H9 (cell line): Measurements from ENCODE around the gene CPD. TPM values are rescaled to one million over a fixed set of nuclear protein-coding genes. Genes with fewer than 3 reads are reported as not detected.

Experiments
- DNase-seq: peaks from one replicate; pipeline ENCODE4 v3.0.0-alpha.2; 2017
- H2AFZ ChIP-seq: one replicate; pipeline ENCODE4 v1.6.1; 2013; ENCODE audit warnings: mild to moderate bottlenecking, low read length, control low read depth, moderate library complexity
- H2AK5ac ChIP-seq: 2 replicates; pipeline ENCODE4 v1.6.1; 2013; ENCODE audit warnings: low read length, control low read depth, mixed read lengths; ENCODE audit not compliant: insufficient read length
- H2BK120ac ChIP-seq: one replicate; pipeline ENCODE4 v1.6.1; 2013; ENCODE audit warnings: low read depth, mild to moderate bottlenecking, low read length, control low read depth, inconsistent platforms; ENCODE audit not compliant: poor library complexity, severe bottlenecking
- H2BK12ac ChIP-seq: 2 replicates; pipeline ENCODE4 v1.6.1; 2013; ENCODE audit warnings: low read length, control low read depth, mixed read lengths, low read depth; ENCODE audit not compliant: insufficient read length
- H2BK15ac ChIP-seq: 2 replicates; pipeline ENCODE4 v1.6.1; 2013; ENCODE audit warnings: low read depth, low read length, control low read depth
- H2BK20ac ChIP-seq: one replicate; pipeline ENCODE4 v1.6.1; 2013; ENCODE audit warnings: low read depth, mild to moderate bottlenecking, low read length, control low read depth, inconsistent platforms; ENCODE audit not compliant: poor library complexity, severe bottlenecking
- H2BK5ac ChIP-seq: 2 replicates; pipeline ENCODE4 v1.6.1; 2013; ENCODE audit warnings: low read length, control low read depth, mixed read lengths; ENCODE audit not compliant: insufficient read length
- H3K14ac ChIP-seq: 2 replicates; pipeline ENCODE4 v1.6.1; 2013; ENCODE audit warnings: low read length, control low read depth; ENCODE audit not compliant: insufficient read depth
- H3K18ac ChIP-seq: 2 replicates; pipeline ENCODE4 v1.6.1; 2013; ENCODE audit warnings: low read depth, mild to moderate bottlenecking, mixed read lengths, low read length, control low read depth; ENCODE audit not compliant: insufficient read length
- H3K23ac ChIP-seq: 2 replicates; pipeline ENCODE4 v1.6.1; 2013; ENCODE audit warnings: low read length, control low read depth, mixed read lengths, low read depth; ENCODE audit not compliant: insufficient read length
- H3K23me2 ChIP-seq: 2 replicates; pipeline ENCODE4 v1.6.1; 2013; ENCODE audit warnings: low read depth, mild to moderate bottlenecking, mixed read lengths, low read length, control low read depth; ENCODE audit not compliant: insufficient read length, poor library complexity, severe bottlenecking
- H3K27ac ChIP-seq: 2 replicates; pipeline ENCODE4 v1.5.1; 2013; ENCODE audit warnings: low read length, control low read depth, mixed read lengths, low read depth; ENCODE audit not compliant: insufficient read length
- H3K27me3 ChIP-seq: 2 replicates; pipeline ENCODE4 v1.6.1; 2013; ENCODE audit warnings: low read length, control low read depth, inconsistent platforms; ENCODE audit not compliant: insufficient read depth
- H3K4ac ChIP-seq: 2 replicates; pipeline ENCODE4 v1.6.1; 2013; ENCODE audit warnings: low read depth, mild to moderate bottlenecking, control low read depth, inconsistent platforms, low read length, moderate library complexity
- H3K4me1 ChIP-seq: 2 replicates; pipeline ENCODE4 v1.6.1; 2013; ENCODE audit warnings: low read length, control low read depth, inconsistent platforms; ENCODE audit not compliant: insufficient read depth
- H3K4me2 ChIP-seq: 2 replicates; pipeline ENCODE4 v1.6.1; 2013; ENCODE audit warnings: low read length, control low read depth, mixed read lengths; ENCODE audit not compliant: insufficient read length, insufficient read depth
- H3K56ac ChIP-seq: 2 replicates; pipeline ENCODE4 v1.6.1; 2013; ENCODE audit warnings: low read depth, mild to moderate bottlenecking, mixed read lengths, low read length, control low read depth; ENCODE audit not compliant: insufficient read length
- H3K79me1 ChIP-seq: 2 replicates; pipeline ENCODE4 v1.6.1; 2013; ENCODE audit warnings: low read depth, mild to moderate bottlenecking, moderate library complexity, low read length, control low read depth, inconsistent platforms; ENCODE audit not compliant: insufficient read depth, poor library complexity, severe bottlenecking
- H3K79me2 ChIP-seq: 2 replicates; pipeline ENCODE4 v1.6.1; 2013; ENCODE audit warnings: low read length, control low read depth, inconsistent platforms; ENCODE audit not compliant: insufficient read depth
- H3K9ac ChIP-seq: 2 replicates; pipeline ENCODE4 v1.6.1; 2013; ENCODE audit warnings: low read length, control low read depth, mixed read lengths; ENCODE audit not compliant: insufficient read length; ENCODE audit errors: extremely low read depth
- H3K9me3 ChIP-seq: one replicate; pipeline ENCODE4 v1.6.1; 2013; ENCODE audit warnings: low read depth, low read length, inconsistent platforms; ENCODE audit not compliant: control insufficient read depth
- H3T11ph ChIP-seq: one replicate; pipeline ENCODE4 v1.6.1; 2013; ENCODE audit warnings: mild to moderate bottlenecking, low read length, control low read depth, inconsistent platforms
- H4K20me1 ChIP-seq: one replicate; pipeline ENCODE4 v1.6.1; 2013; ENCODE audit not compliant: control insufficient read depth, insufficient read length, insufficient read depth
- H4K5ac ChIP-seq: 2 replicates; pipeline ENCODE4 v1.6.1; 2013; ENCODE audit warnings: low read depth, mild to moderate bottlenecking, mixed read lengths, low read length, control low read depth; ENCODE audit not compliant: insufficient read length
- H4K8ac ChIP-seq: replicated peaks from 2 replicates; pipeline ENCODE4 v1.6.1; 2013; ENCODE audit warnings: low read length, control low read depth, mixed read lengths, low read depth; ENCODE audit not compliant: insufficient read length
- H4K91ac ChIP-seq: 2 replicates; pipeline ENCODE4 v1.6.1; 2013; ENCODE audit warnings: low read depth, mild to moderate bottlenecking, moderate library complexity, mixed read lengths, low read length, control low read depth; ENCODE audit not compliant: insufficient read length
- H3K27ac Mint-ChIP-seq, 3 experiments: 2 replicates in 2 of 3; 3 replicates in 1 of 3; pipeline ENCODE4 v1.8.0; 2020 to 2021; ENCODE audit warnings: mixed read lengths in 3 of 3, mild to moderate bottlenecking in 1 of 3, moderate library complexity in 1 of 3
- H3K27me3 Mint-ChIP-seq: 2 replicates; pipeline ENCODE4 v1.8.0; 2021; ENCODE audit warnings: low read depth, mild to moderate bottlenecking, moderate library complexity, mixed read lengths
- H3K36me3 Mint-ChIP-seq, 3 experiments: 2 replicates in 2 of 3; 3 replicates in 1 of 3; pipeline ENCODE4 v1.8.0; 2020 to 2021; ENCODE audit warnings: low read depth in 3 of 3, mixed read lengths in 3 of 3; ENCODE audit not compliant: insufficient read depth in 1 of 3
- H3K4me1 Mint-ChIP-seq, 2 experiments: 2 replicates each; pipeline ENCODE4 v1.8.0; 2020; ENCODE audit warnings: mixed read lengths in 2 of 2
- H3K4me3 Mint-ChIP-seq, 2 experiments: 2 replicates in 1 of 2; 3 replicates in 1 of 2; pipeline ENCODE4 v1.8.0; 2020 to 2021; ENCODE audit warnings: mild to moderate bottlenecking in 2 of 2, mixed read lengths in 2 of 2, moderate library complexity in 1 of 2
- H3K9me3 Mint-ChIP-seq, 2 experiments: 2 replicates in 1 of 2; 3 replicates in 1 of 2; pipeline ENCODE4 v1.8.0; 2020; ENCODE audit warnings: mild to moderate bottlenecking in 2 of 2, mixed read lengths in 2 of 2, moderate library complexity in 1 of 2
- CTCF ChIP-seq: fragments of 200-600 bp; sonication (generic); conservative IDR thresholded peaks from 3 replicates; pipeline ENCODE4 v1.8.0; 2021; ENCODE audit warnings: antibody characterized with exemption, mild to moderate bottlenecking
- WGBS: extraction: QIAGEN DNeasy Blood & Tissue Kit; methylation state at CpG from one replicate; pipeline ENCODE4 v1.1.7; 2013; ENCODE audit warnings: missing lambda C conversion rate, low lambda C conversion rate, mixed read lengths; ENCODE audit not compliant: insufficient read length; ENCODE audit errors: extremely low coverage; 5-methylcytosine and 5-hydroxymethylcytosine counted together
- total RNA-seq: library from RNA; stranded (reverse); gene quantifications from 2 replicates; pipeline ENCODE4 v1.2.1, GENCODE V29; 2021

The CPD gene
- total RNA-seq, 1 experiment from 2014 or later, result 47.0 TPM

DNA sequence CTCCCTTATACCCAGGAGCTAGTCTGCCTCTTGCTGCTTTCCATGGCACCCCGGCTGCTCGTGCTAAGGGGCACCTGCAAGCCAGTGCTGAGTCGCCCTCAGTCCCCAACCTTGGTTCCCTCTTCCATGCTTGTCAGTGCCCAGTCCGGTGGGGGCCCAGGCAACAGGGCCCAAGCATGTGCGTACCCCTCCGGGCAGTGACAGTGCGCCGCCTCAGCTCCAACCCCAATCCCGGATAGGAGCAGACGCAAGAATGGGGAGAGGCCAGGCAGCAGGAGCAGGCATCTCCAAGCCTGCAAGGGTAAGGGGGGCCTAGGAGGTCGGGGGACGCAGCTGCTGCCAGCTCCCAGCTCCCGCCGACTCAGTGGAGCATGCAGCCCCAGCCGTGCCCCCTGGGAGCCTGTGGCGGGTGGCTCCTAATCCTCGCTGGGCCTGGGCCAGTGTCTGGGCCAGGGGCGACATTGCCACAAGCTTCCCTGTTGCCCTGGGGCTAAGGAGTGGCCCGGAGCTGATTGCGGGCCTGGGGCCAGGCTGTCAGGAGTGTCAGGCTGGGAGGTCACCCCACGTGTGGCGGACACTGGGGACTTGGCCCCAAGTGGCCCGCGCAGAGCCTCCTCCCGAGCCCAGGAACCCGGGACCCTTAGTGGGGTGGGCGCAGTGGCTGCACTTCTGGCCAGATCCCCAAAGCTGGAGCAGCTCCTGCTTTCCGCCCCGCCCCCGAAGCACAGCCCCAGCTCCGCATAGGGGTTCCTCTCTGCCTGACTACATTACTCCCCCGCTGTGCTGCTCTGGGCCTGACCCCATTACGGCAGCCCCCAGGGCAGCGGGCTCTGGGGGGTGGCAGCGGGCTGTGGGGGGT lies 9.8 kb downstream of the CPD start:
- Histone ChIP-seq H2AK5ac (no peak overlapping the region), H3K18ac (no peak overlapping the region), H2BK20ac (no peak overlapping the region), H2BK5ac (no peak overlapping the region), H3K56ac (no peak overlapping the region), H3K14ac (no peak overlapping the region; the same call in 1 of the 2 replicates), H3K23ac (no peak overlapping the region), H2BK120ac (no peak overlapping the region), H3K27me3 (no peaks in the 10 kb centered on the region), H2BK12ac (no peak overlapping the region), H4K5ac (no peak overlapping the region), H4K20me1 (no peaks in the 10 kb centered on the region), H3K27ac (no peak overlapping the region), H3K4ac (no peak overlapping the region), H4K91ac (no peak overlapping the region), H2AFZ (no peak overlapping the region), H2BK15ac (no peak overlapping the region), H3K23me2 (no peaks in the 10 kb centered on the region), H3K79me2 (no peaks in the 10 kb centered on the region), H3K9me3 (no peaks in the 10 kb centered on the region), H3T11ph (no peak overlapping the region), H3K4me2 (no peak overlapping the region), H3K4me1 (no peaks in the 10 kb centered on the region), H4K8ac (no peak overlapping the region), H3K79me1 (no peaks in the 10 kb centered on the region), H3K9ac (no peak overlapping the region)
- DNase-seq, result peak; percentile 54
- peaks cover 3 to 15% of the 10 kb centered on the region in 2 experiments for H3K4me1 Mint-ChIP-seq
- H3K9me3 Mint-ChIP-seq, result no peaks in the 10 kb centered on the region
- H3K4me3 Mint-ChIP-seq, result no peak overlapping the region
- no peaks in the 10 kb centered on the region for H3K27me3 Mint-ChIP-seq
- WGBS, result no CpG with 5 or more reads among the region's 35 CpGs
- peaks cover 10 to 20% (median 18%) of the 10 kb centered on the region in 3 experiments; a peak in 6 of 7 replicates for H3K36me3 Mint-ChIP-seq
- no peak for TF ChIP-seq CTCF
- H3K27ac Mint-ChIP-seq, result peak overlapping the region in 1 of 3 experiments; percentile 77; a peak in 1 of 7 replicates
